ENCODE results near the gene MSH5.
A peak's percentile ranks its signal among the peaks of the same experiment; 100 is the strongest.

Gene MSH5

GRCh38 chr6:31775184-31775583 lies 35.4 kb downstream of the MSH5 start:
- Histone ChIP-seq H3K9me3 (ENCODE audit: severe bottlenecking) (no peaks in the 10 kb centered on the region), H3K27me3 (ENCODE audit: insufficient read depth, poor library complexity, severe bottlenecking) (no peaks in the 10 kb centered on the region), H3K4me1 (ENCODE audit: insufficient read depth, poor library complexity, severe bottlenecking) (peaks cover 19% of the 10 kb centered on the region), H3K4me3 (ENCODE audit: severe bottlenecking) (no peak overlapping the region), H3K36me3 (ENCODE audit: low read depth) (peaks cover 8% of the 10 kb centered on the region; the same call in 1 of the 2 replicates), H3K27ac (ENCODE audit: poor library complexity, severe bottlenecking) (no peak overlapping the region)
- 0 out of 3 replicates have a peak, but pooled peaks have one; percentile 19 for ATAC-seq (ENCODE audit: low read depth)
- no peak for DNase-seq (ENCODE audit: low spot score)
- TF ChIP-seq CTCF (IDR thresholded peaks at IDR 0.05; ENCODE audit: poor library complexity, severe bottlenecking): no peak

GRCh38 chr6:31775633-31776484 lies 36.1 kb downstream of the MSH5 start:
- Histone ChIP-seq H3K9me3 (ENCODE audit: severe bottlenecking) (no peaks in the 10 kb centered on the region), H3K4me1 (ENCODE audit: insufficient read depth, poor library complexity, severe bottlenecking) (peaks cover 19% of the 10 kb centered on the region), H3K4me3 (ENCODE audit: severe bottlenecking) (no peak overlapping the region), H3K27me3 (ENCODE audit: insufficient read depth, poor library complexity, severe bottlenecking) (no peaks in the 10 kb centered on the region), H3K27ac (ENCODE audit: poor library complexity, severe bottlenecking) (peak overlapping the region; percentile 73), H3K36me3 (ENCODE audit: low read depth) (peaks cover 10% of the 10 kb centered on the region)
- TF ChIP-seq CTCF (IDR thresholded peaks at IDR 0.05; ENCODE audit: poor library complexity, severe bottlenecking): no peak
- DNase-seq (ENCODE audit: low spot score) (no peak), ATAC-seq (ENCODE audit: low read depth) (no peak)

GRCh38 chr6:31776485-31776988 lies 36.7 kb downstream of the MSH5 start:
- H3K27ac ChIP-seq (ENCODE audit: poor library complexity, severe bottlenecking): peak overlapping the region; percentile 73
- peak overlapping the region; percentile 0 for H3K4me3 ChIP-seq (ENCODE audit: severe bottlenecking)
- no peaks in the 10 kb centered on the region for H3K9me3 ChIP-seq (ENCODE audit: severe bottlenecking)
- peaks cover 17% of the 10 kb centered on the region for H3K36me3 ChIP-seq (ENCODE audit: low read depth)
- peaks cover 19% of the 10 kb centered on the region for H3K4me1 ChIP-seq (ENCODE audit: insufficient read depth, poor library complexity, severe bottlenecking)
- ATAC-seq (ENCODE audit: low read depth) (peak; percentile 17), DNase-seq (ENCODE audit: low spot score) (no peak)
- no peaks in the 10 kb centered on the region for H3K27me3 ChIP-seq (ENCODE audit: insufficient read depth, poor library complexity, severe bottlenecking)
- no peak for TF ChIP-seq CTCF (IDR thresholded peaks at IDR 0.05; ENCODE audit: poor library complexity, severe bottlenecking)

- H3K4me1 ChIP-seq (ENCODE audit: insufficient read depth, poor library complexity, severe bottlenecking): peaks cover 19% of the 10 kb centered on the region
- H3K27me3 ChIP-seq (ENCODE audit: insufficient read depth, poor library complexity, severe bottlenecking): no peaks in the 10 kb centered on the region
- DNase-seq (ENCODE audit: low spot score) (peak; percentile 94), ATAC-seq (ENCODE audit: low read depth) (peak; percentile 92)
- no peak for TF ChIP-seq CTCF (IDR thresholded peaks at IDR 0.05; ENCODE audit: poor library complexity, severe bottlenecking)
- H3K36me3 ChIP-seq (ENCODE audit: low read depth): peaks cover 23% of the 10 kb centered on the region
- peak within 1 kb of the TSS; percentile 0 for H3K4me3 ChIP-seq (ENCODE audit: severe bottlenecking)
- no peaks in the 10 kb centered on the region for H3K9me3 ChIP-seq (ENCODE audit: severe bottlenecking)
- H3K27ac ChIP-seq (ENCODE audit: poor library complexity, severe bottlenecking): peak within 1 kb of the TSS; percentile 73
Observed at GRCh38 chr6:31776989-31777666, 37.3 kb downstream of the MSH5 start, which contains the start of gene VWA7. Gene VWA7, minus strand, starts transcription at chr6:31777328. Its CDS starts 549 bp downstream, at chr6:31776779.

All from RWPE2 (cell line).